Measurements from ENCODE around the gene IL11.

IL11 gene

DNA sequence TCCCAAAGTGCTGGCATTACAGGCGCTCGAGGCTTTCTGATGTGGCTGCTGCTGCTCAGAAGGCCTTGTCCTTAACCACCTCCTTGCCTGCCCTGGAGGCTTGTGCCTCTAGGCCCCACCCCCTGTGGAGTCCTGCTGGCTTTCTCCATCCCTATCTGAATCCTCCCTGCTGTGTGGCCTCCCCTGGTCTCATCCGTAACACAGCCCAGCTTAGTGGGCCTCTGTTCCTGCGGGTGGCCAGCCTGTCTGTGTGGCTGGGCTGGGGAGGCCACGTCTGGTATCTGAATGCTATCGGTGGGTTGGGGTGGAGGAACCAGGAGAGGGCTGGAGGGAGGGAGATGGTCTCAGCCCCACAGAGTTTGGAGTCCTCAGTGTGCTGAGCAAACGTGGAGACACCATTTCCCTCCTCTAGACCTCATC is 20.2 kb upstream of the IL11 start:
- no peak for DNase-seq

DNA sequence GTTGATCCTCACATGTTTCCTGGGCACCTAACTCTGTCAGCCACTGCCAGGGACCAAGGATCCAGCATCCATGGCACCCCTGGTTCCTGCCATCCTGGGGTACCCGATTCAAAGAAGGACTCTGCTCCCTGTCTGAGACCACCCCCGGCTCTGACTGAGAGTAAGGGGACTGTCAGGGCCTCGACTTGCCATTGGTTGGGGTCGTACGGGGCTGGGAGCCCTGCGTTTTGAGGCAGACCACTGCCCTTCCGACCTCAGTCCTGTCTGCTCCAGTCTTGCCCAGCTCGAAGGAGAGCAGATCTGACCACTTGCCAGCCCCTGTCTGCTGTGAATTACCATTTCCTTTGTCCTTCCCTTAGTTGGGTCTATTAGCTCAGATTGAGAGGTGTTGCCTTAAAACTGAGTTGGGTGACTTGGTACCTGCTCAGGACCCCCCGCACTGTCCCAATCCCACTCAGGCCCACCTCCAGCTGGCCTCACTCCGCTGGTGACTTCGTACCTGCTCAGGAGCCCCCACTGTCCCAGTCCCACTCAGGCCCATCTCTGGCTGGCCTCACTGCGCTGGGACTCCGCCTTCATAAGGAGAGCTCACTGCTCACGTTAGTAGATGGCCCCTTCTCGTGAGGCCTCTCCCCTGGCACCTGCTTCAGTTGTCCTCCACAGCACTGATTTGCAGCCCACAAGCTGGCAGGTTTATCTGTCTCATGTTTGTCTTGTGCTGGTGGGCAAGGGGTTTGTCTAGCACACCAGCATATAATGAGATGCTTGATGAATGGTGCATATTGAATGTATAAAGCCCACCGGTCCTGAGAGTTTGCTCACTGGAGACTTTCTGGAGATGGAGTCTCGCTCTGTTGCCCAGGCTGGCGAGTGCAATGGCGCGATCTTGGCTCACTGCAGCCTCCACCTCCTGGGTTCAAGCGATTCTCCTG is 19.4 kb upstream of the IL11 start:
- DNase-seq: no peak

DNA sequence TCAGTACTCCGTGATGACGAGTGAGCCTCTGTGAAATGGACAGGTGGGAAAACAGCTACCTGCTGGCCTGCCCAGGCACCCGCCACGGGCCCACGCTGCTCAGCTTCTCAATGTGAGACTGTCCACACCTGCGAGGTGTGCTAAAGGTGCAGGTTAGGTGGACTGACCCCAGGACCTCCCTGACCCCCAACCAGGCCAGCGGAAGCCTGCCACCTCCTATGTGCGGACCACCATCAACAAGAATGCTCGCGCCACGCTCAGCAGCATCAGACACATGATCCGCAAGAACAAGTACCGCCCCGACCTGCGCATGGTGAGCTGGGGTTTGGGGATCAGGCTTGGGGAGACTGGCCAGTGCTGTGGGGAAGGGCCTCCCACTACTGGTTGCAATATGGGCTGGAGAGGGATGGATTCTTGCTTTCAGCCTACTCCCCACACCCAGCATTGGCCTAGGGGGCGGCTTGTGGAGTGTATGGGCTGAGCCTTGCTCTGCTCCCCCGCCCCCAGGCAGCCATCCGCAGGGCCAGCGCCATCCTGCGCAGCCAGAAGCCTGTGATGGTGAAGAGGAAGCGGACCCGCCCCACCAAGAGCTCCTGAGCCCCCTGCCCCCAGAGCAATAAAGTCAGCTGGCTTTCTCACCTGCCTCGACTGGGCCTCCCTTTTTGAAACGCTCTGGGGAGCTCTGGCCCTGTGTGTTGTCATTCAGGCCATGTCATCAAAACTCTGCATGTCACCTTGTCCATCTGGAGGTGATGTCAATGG is 17.7 kb upstream of the IL11 start:
- no peak for DNase-seq

DNA sequence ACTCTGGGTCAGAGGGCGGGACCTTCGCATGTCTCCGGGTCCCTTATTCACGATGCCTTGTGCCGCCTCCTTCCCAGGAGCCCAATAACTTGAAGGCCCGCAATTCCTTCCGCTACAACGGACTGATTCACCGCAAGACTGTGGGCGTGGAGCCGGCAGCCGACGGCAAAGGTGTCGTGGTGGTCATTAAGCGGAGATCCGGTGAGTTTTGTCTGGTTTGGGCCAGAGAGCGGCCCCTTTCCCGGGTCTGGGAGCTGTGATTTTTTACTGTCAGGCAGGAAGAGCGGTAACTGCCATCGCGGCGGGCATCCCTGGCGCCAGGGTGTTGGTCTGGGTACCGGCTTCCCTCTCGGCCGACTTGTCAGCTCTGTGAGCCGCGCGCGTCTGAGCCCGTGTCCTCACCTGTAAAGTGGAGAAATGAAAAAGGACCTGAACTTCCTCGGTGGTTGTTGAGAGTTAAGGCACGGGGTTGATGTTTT is 16.3 kb upstream of the IL11 start:
- DNase-seq: no peak

GRCh38 chr19:55385724-55386492 is 15.6 kb upstream of the IL11 start, which contains the start of gene RPL28:
TSS of gene RPL28 (plus strand) at chr19:55385932. CDS start at chr19:55386358, 426 bp downstream.
- DNase-seq: peak; percentile 97

- DNase-seq: peak; percentile 93
These were observed 14.9 kb upstream of the IL11 start for GRCh38 chr19:55384920-55385723.

- peak; percentile 46 for DNase-seq
These were observed 14.1 kb upstream of the IL11 start, which contains the start of gene TMEM238 for GRCh38 chr19:55384131-55384919. TSS of gene TMEM238 (minus strand) at chr19:55384292. CDS start at chr19:55384259, 33 bp downstream.

DNA sequence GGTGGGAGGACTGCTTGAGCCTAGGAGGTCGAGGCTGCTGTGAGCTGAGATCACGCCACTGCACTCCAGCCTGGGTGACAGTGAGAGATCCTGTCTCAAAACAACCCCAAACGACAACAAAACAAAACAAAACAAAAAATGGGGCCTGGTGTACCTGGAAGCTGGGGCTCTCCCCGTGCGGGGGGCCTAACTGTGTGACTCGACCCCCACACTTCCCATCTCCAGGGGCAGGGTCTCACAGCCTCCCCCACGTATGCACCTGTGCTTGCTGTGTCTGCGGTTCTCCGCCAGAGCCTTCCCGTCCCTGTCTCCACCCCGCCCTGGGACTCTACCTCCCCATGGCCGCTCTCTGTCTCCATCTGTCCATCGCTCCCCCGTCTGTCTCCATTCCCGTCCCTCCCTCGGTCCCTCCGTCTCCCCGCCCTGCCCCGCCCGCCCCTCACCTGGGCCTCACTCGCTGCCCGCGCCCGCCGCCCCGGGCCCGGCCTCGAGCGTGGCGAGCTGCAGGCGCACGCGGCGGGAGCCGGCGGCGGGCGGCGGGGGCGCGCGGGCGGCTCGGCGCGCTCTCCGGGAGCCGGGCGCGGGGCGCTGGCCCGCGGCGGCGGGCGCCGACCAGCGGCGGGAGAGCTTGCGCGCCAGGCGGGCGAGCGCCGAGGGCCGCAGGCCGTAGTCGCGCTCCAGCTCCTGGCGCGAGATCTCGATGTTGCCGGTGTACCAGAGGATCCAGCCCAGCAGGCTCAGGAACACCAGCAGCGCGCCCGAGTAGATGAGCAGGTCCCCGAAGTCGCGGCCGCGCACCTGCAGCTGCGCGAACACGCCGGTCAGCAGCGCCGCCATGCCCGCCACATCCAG is 13.2 kb upstream of the IL11 start:
- DNase-seq: peak; percentile 51

GRCh38 chr19:55382522-55383054 is 12.3 kb upstream of the IL11 start:
- DNase-seq: no peak

DNA sequence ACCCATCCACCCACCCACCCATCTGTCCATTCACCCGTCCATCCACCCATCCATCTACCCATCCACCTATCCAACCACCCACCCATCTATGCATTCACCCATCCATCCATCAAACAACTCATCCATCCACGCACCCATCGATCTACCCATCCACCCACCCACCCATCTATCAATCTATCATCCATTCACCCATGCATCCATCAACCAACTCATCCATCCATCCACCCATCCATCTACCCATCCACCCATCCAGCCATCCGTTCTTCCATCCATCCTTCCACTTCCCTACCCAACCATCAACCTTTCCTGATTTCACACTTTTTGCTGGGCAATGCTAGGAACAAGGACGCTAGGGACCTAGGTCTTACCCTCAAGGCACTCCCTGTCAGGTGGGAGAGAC is 11.8 kb upstream of the IL11 start:
- DNase-seq: no peak

DNA sequence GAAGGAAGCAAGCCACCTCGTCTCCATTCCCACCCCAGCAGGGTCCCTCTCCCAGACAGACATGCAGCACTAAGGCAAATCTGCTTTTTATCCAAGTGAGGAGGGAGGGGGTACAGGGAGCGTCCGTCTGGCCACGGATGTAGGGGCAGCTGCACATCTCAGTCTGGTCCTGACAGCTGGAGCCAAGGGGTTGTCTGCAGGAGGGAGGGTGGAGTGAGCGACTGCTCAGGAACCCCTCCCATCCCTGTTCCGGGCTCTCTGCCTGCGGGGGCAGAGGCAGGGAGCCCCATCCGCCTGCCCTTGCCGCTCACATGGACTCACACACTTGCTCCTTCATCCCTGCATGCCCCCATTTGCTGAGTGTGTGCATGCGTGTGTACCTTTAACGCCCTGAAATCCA is 8.9 kb upstream of the IL11 start:
- DNase-seq: no peak

DNA sequence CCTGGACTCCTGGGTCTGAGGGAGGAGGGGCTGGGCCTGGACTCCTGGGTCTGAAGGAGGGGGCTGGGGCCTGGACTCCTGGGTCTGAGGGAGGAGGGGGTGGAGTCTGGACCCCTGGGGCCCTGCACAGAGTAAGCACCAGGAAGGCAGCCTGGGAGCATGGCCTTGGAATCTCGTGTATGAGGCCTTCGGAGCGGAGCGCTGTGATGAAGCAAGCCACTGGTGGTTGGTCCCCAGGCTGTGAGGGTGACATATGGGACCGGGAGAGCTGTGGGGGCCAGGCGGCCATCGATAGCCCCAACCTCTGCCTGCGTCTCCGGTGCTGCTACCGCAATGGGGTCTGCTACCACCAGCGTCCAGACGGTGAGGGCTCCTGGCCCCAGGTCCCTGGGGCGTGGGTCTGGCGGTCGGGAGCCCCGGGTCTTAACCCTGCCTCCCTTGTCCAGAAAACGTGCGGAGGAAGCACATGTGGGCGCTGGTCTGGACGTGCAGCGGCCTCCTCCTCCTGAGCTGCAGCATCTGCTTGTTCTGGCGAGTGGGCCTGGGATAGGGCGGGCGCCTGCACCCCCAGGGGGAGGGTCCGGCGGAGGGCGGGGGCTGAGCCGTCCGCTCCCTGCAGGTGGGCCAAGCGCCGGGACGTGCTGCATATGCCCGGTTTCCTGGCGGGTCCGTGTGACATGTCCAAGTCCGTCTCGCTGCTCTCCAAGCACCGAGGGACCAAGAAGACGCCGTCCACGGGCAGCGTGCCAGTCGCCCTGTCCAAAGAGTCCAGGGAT is 7.3 kb upstream of the IL11 start:
- no peak for DNase-seq

DNA sequence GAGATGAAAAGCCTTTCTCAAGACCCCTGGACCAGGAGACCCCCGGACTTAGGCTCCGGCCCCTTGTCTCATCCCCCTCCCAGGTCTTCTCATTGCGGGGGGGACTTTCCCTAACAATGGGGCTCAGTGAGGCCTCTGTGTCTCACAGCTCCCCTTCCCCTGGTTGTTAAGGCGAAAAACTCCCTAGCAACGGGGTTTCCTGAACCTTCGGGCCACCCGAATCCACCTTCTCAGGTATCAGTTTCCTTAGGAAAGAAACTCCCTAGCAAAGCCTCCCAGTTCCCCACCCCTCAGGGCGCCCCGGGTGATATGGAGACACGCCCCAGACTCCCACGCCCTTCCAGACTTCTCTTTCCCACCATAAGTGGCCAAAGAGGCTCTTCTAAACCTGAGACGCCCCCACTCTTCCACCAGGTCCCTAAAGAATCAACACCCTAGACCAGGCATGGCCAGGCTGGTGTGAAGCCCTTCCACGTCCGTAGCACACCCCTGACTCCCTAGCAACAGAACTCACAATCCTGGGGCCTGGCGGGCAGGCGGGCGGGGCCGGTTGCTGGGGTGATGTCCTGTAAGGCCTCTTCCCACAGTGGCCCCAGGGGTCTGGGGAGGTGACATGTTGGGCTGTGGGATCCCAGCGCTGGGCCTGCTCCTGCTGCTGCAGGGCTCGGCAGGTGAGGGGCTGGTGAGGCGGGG is 6.1 kb upstream of the IL11 start, which contains the start of gene TMEM190:
TMEM190 (plus strand) TSS at position 586 of the 693 bp plus-strand sequence; CDS start at position 614, 28 bp downstream.
- DNase-seq: no peak

DNA sequence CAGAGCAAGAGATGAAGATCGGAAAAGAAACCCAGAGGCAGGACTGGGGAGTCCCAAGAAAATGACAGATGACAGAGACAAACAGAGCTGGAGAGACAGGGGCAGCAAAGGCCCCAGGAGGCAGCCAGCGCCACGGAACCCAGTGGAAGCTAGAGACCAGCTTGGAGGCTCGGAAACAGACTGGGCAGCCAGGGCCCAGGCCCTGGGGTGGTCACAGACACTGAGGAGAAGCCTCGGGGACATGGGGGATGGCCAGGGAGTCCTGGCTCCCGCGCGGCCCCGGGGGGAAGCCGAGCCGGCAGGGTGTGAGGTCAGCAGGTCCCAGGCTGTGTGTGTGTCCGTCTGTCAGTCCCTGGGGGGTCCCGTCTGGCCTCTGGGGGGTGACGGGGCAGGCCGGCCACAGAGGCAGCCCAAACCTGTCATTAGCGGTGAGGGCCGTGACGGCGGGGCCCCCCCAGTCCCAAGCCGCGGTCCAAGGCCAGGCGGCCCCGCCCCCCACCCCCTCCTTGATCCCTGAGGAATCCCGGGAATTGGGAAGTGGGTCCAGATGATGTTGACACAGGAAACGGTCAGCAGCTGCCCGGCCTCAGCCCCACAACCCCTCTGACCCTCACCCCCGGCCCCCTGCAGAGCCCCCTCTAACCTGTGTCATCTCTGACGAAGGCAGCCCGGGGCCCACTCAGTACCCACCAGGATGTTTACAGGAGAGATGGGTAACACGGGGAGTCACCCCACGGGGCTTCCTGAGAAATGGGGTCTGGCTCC is 3.9 kb upstream of the IL11 start:
- DNase-seq: no peak

- no peak for DNase-seq
These were observed 3.2 kb upstream of the IL11 start for GRCh38 chr19:55373306-55373992.

GRCh38 chr19:55372316-55373081 is 2.2 kb upstream of the IL11 start:
- DNase-seq: no peak
